Measurements from ENCODE around the gene RPS16.
"Not testable (repeated sequence)": the region's sequence is repeated elsewhere in the genome, so short reads cannot be mapped to it uniquely, and the experiment has no call there.

RPS16 gene

DNA sequence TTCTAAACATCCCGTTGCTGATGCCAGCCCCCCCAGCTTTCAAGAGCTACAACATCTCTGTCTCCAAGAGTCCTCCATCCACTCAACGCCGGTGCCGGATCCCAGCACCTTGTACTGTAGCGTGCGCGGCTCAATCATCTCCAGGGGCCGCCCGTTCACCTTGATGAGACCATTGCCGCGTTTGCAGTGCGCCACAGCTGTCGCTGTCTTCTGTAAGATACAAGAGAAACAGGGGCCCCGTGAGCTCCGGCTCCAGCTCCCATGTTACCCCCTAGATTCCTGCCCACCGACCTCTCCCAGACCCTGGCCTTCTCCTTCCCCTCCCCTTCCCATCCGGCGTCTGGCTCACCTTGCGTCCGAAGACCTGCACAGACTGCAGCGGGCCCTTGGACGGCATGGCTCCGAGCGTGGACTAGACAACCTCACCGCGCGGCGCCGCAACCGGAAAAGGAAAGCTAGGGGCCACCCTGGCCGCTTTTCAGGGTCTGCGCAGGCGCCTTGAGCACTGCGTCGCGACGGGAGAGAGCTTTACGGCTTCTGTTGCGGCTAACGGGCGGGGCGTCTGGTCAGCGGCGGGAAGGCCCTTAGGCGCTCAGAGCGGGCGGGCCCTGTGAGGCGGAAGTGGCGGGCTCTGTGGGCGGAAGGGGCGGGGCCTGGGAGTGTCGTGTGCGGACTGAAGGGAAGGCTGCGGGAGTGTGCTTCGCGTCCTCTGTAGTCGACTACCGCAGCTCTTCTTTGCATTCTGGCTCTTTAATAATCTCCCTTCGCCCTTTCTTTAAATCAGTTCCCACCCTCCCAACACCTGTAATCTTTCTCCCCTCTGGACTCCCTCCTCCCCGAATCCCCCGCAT is at the start of gene RPS16:
TSS of gene RPS16 (minus strand) at position 451 of the 851 bp plus-strand sequence. CDS start at position 397, 54 bp downstream.
- peak; percentile 99 for DNase-seq (ENCODE audit: low read depth)

DNA sequence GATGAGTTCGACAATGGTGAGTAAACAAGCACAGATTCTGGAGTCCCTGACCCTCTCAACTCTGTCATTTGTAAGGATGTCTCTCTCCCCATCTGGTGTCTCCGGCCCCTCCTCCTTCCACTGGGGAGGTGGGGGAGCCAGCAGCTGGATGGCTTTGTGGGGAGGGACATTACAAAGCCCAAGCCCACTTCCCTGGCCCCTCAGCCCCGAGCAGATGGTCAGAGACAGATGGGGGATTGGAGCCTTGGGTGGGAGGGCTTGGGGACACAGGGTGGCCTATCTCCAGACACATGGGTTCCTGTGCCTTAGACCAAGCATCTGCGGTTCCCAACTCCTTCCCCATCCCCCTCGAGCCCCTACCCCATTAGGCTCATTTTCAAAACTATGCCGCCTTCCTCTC is 47.4 kb upstream of the RPS16 start:
- no peak for DNase-seq (ENCODE audit: low read depth)

DNA sequence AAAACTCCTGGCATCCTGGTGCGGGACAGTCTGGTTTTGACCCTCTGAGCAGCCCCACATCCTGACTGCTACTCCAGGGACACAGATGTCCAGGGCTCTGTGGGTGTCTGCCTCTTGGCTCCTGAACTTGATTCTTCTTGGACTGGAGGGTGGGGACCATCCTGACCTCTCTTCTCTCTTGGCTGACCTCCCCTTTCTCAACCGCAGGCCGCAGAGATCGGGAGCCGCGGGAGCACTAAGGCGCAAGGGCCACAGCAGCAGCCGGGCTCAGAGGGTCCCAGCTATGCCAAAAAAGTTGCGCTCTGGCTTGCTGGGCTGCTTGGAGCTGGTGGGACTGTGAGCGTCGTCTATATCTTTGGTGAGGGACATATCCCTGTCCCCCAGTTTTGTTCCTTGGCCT is 45.9 kb upstream of the RPS16 start:
- DNase-seq (ENCODE audit: low read depth) = no peak

DNA sequence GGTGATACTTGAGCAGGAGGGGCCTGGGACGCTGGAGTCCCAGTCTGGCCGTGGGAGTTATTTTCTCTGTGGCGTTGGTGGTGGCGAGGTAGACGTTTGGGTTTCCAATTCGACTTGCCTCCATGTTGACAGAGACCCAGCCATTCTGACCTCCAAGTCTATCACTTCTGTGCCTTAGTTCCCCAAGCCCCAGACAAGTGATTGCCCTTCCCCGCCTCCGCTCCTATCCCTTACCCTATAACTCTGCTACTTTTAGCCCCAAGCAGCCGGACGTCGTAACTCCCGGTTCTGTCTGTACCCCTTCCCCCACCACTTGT is 45.4 kb upstream of the RPS16 start:
- DNase-seq (ENCODE audit: low read depth) = no peak

DNA sequence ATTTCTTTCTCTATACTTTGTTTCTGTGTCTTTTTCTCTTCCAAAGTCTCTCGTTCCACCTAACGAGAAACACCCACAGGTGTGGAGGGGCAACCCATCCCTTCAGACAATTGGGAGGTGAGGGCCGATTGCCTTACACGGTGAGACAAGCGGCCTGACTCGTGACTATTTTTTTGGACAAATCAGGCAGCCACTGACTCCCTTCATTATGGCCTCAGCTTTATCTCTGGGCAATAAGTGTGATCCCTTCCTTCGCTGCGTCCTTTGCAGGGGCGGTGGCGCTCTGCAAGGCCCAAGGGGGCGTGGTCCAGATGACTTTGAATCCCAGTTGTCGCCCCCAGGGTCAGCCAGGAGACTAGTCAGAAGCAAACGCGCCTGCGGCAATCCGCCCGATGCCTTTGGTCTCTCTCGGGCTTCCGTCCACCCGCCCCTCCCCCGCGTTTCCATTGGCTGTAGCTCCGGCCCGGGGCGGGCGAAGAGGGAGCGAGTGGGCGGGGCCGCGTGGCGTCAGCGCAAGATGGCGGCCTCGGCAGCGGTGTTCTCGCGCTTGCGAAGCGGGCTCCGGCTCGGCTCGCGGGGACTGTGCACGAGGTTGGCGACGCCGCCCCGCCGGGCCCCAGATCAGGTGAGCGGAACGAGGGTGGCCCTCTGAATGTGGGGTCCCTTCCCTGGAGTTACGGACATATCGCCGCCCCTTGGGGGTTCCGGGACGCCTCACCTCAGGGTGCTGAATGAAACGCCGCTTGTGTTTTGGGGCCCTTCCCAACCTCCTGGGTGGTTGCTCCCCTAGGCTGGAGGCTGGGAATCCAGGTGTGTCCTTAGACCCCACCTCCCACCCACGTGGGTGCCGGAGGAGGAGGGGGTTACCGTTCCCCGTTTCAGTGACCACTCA is 44.8 kb upstream of the RPS16 start, which contains the start of gene TIMM50:
TSS of gene TIMM50 (plus strand) at position 502 of the 892 bp plus-strand sequence. CDS start at position 518, 16 bp downstream.
- peak; percentile 97 for DNase-seq (ENCODE audit: low read depth)

DNA sequence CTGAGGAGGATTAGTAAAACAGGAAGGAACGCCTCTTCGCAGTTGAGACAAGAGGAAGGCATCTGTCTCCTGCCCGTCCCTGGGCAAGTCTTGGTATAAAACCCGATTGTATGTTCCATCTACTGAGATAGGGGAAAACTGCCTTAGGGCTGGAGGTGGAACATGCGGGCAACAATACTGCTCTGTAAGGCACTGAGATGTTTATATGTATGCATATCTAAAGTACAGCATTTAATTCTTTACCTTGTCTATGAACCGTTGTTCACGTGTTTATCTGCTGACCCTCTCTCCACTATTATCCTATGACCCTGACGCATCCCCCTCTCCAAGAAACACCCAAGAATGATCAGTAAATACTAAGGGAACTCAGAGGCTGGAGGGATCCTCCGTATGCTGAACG is 44.2 kb upstream of the RPS16 start:
- DNase-seq (ENCODE audit: low read depth) = no peak

DNA sequence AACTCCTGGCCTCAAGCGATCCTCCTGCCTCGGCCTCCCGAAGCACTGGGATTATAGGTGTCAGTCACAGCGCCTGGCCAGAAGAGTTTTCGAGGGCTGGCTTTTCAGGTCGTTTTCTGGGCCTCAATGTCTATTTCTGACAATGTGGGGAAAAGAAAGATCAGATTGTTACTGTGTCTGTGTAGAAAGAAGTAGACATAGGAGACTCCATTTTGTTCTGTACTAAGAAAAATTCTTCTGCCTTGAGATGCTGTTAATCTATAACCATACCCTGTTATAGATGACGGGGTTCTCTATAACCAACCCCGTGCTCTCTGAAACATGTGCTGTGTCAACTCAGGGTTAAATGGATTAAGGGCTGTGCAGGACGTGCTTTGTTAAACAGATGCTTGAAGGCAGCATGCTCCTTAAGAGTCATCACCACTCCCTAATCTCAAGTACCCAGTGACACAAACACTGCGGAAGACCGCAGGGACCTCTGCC is 43.6 kb upstream of the RPS16 start:
- DNase-seq (ENCODE audit: low read depth) = not testable (repeated sequence)

DNA sequence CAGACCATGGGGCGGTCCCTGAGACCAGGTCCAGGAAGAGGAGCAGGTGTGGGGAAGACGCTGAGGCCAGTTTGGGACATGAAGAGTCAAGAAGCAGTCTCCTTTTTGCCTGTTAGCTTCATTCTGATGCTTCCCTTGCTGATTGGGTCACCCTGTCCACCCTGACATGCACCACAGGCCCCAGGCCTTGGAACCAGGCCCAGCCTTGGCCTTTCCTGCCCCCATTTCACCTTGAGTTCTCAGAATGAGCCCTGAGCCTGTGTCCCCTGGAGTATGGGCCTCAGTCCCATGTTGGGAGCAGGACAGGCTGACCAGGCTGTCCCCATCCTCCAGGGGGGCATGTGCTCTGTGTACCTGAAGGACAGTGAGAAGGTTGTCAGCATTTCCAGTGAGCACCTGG is 40.0 kb upstream of the RPS16 start:
- DNase-seq (ENCODE audit: low read depth) = no peak

DNA sequence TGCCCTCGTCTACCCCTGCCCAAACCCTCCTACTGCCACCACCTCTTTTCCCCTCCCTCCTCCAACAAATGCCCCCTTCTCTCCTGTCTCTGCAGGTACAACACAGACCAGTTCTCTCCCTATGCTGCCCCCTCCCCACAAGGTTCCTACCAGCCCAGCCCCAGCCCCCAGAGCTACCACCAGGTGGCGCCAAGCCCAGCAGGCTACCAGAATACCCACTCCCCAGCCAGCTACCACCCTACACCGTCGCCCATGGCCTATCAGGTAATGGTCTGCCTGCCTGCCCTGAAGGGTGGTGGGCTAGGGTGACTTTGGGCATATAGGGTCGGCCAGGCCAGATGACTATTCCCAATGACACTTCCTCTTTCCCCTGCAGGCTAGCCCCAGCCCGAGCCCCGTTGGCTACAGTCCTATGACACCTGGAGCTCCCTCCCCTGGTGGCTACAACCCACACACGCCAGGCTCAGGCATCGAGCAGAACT is 38.4 kb upstream of the RPS16 start:
- DNase-seq (ENCODE audit: low read depth) = peak; percentile 60

DNA sequence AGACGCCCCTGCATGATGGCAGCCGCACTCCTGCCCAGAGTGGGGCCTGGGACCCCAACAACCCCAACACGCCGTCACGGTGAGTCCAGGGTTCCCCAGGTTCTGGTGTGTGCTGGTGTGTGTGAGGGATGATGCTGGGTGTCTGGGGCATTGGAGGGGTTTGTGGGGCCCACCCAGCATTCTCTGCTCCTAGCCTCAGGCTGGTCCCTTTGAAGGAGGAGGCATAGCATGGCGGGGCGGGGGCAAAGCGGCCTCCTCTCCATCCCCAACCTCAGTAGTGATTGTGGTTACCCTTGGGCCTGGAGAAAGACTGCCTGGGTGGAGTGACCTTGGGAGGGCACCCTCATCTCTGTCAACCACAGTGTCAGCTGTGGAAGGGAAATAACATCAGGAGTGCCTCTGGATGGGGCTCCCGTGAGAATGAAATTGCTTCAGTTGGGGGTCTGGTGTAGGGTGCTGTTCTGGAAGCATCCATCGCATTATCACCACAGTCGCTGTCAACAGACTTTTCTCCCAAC is 37.8 kb upstream of the RPS16 start:
- DNase-seq (ENCODE audit: low read depth) = no peak

DNA sequence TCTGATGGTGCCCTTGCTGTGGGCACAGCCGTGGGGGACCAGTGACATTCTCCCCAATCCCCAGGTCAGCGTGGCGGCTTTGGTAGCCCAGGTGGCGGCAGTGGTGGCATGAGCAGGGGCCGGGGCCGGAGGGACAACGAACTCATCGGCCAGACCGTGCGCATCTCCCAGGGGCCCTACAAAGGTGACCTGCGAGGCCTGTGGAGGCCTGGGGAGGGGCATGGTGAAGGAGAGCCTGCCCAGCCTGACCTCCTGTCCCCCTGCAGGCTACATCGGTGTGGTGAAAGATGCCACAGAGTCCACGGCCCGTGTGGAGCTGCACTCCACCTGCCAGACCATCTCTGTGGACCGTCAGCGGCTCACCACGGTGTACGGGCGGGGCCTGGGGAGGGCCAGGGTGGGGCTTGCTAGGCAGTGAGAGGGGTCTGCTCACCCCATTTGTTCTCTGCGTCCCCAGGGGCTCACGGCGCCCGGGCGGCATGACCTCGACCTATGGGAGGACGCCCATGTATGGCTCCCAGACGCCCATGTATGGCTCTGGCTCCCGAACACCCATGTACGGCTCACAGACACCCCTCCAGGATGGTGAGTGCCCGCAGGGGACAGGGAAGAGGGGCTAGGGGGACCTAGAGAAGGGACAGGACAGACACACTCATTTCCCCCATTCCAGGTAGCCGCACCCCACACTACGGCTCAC is 37.1 kb upstream of the RPS16 start:
- DNase-seq (ENCODE audit: low read depth) = no peak

DNA sequence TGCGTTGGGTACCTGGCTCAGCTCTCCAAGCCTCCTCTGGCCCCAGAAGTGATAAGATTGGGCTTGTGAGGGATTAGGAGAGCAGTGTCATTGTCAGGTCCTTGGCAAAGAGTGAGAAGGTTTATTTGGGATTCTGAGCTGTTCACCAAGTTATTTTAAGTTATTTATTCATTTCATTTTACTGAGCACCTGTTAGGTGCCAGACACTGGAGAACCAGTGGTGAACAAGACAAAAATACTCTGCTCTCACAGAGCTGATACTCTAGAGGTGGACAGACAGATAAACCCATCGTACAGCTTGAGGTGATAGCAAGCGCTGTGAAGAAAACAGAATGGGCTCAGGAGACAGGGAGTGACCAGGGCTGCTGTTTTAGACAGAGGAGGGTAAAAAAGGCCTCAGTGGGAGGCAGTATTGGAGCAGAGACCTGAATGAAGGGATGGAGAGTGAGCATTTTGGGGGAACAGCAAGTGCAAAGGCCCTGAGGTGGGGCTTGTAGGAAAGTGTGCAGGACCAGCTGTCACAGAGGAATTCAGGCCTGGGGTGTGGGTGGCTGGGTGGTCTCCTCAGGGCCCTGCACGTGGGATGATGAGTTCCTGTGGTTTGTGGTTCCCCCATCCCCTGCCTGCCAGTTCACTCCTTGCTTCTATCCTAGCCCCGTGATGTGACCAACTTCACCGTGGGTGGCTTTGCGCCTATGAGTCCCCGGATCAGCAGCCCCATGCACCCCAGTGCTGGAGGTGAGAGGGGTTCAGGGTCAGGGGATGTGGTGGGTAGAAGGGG is 36.2 kb upstream of the RPS16 start:
- DNase-seq (ENCODE audit: low read depth) = no peak

DNA sequence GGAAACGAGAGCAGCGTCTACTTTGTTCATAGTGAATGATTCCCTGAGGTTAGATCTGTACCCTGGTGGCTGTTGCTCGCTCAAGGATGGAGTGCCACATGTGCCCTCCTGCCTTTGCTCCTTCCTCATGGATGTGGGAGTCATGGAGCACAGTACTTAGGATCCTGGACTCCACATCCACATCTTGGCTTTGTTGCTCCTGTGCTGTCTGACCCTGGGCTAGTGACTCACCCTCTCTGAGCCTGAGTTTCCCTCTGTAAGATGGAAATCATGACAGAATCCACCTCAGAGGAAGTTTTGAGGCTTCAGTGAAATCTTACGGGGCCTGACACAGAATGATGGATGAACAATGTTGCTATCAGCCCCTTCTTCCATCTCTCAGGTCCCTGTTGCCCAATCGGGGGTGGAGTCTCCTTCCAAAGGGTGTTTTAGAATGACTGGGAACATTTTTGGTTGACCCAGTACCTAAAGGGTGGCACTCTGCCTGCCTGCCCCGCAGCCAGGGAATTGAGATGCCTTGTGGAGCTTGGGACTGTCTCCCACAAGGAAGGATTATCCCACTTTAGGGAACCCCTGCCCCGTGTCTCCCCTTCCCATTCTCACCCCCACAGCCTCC is 35.1 kb upstream of the RPS16 start:
- DNase-seq (ENCODE audit: low read depth) = no peak

DNA sequence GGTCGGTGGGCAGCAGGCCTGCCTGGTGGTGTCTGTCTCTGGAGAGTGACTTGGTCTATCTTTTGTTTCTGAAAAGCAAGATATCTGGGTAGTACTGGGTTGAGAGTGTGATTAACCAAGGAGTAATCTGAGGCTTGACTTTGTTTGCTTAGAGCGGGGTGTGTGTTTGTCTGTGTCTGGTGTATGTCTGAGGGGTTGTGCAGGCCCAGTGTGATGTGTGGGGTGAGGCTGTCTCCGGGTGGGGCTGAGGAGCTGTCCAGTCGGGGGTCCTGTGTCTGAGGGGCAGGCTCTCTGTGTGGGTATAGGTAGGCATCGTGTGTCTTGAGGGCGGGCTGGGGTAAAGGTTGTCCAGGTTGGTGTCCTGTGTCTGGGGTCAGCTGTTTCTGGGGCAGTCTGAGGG is 33.8 kb upstream of the RPS16 start:
- no peak for DNase-seq (ENCODE audit: low read depth)

DNA sequence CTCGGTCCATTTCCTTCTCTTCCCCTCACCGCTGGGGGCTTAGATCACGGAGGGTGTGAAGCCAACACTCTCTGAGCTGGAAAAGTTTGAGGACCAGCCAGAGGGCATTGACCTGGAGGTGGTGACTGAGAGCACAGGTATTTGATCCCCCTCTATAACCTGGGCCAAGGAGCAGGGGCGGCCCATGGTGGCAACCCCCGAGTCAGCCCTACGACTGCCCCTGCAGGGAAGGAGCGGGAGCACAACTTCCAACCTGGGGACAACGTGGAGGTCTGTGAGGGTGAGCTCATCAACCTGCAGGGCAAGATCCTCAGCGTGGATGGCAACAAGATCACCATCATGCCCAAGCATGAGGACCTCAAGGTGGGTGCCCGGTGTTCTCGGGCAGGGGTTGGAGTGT is 33.3 kb upstream of the RPS16 start:
- no peak for DNase-seq (ENCODE audit: low read depth)

DNA sequence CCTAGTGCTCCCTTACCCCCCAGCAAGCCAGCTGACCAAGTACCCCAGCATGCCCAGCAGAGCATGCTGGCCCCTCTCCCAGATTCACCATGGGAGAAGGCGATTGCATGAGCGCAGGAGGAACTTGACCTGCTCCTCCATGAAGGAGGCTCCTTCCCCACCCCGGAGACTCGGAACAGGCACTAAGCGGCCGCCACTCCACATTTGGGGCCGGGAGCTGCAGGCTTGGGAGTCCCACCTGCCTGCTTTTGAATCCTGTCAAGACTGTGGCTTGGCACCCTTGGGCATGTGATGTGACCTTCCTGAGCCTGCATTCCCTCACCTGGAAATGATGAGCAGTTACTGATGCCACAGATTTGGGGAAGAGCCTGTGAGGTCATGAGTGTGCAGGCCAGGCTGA is 32.2 kb upstream of the RPS16 start:
- no peak for DNase-seq (ENCODE audit: low read depth)

DNA sequence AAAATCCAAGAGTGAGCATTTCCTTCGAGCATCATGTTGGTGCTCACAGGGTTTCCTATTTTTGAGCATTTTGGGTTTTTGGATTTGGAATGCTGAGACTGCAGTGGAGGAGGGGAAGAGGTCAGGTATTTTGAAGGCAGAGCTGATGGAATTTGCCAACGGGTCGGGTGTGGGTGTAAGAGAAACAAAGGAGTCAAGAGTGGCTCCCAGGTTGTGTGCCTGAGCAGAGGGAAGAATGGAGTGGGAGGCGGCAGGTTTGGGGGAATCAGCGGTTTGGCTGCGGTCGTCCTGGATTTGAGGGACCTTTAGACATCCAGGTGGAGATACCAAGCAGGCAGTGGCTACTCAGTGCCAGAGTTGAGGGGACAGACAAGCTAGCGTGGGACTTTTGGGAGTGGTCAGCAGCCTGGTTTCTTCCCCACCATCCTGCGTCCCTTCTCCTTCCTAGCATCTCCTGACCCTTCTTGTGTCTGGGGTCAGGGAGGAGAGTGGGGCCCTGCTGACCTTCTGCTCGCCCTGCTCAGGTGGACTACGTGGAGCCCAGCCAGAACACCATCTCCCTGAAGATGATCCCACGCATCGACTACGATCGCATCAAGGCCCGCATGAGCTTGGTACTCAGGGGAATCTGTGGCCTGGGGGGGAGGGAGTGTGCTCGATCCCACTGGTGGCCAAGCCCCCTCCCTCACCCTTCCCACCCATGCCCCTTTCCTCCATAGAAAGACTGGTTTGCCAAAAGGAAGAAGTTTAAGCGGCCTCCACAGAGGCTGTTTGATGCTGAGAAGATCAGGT is 30.4 kb upstream of the RPS16 start:
- no peak for DNase-seq (ENCODE audit: low read depth)

DNA sequence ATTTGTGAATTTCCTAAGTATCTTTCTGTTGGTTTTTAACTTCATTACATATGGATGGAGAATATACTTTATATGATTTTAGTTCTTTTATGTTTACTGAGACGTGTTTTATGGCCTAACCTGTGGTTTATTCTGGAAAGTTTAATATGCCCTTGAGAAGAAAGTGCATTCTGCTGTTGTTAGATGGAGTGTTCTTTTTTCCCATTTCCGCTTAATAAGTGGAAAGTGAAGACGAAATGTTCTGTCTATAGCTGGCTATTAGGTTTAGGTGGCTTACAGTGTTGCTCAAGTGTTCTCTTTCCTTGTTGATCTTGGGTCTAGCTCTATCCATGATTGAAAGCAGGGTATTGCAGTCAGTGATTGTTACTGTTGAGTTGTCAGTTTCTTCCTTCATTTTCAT is 27.7 kb upstream of the RPS16 start:
- no peak for DNase-seq (ENCODE audit: low read depth)

DNA sequence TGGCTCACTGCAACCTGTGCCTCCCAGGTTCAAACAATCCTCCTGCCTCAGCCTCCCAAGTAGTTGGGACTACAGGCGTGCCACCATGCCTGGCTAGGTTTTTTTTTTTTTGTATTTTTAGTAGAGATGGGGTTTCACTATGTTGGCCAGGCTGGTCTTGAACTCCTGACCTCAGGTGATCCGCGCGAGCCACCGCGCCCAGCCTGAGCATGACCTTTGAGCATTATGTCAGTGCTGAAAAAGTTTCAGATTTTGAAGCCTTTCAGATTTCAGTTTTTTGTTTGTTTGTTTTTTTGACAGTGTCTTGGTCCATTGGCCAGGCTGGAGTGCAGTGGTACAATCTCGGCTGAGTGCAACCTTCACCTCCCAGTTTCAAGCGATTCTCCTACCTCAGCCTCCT is 15.5 kb upstream of the RPS16 start:
- DNase-seq (ENCODE audit: low read depth) = not testable (repeated sequence)

Measured in activated gamma-delta T cell treated with anti-CD3 and anti-CD28 coated beads, Interleukin-2, amount 50 U/mL, for 16 hours (primary cell).